HepG2 (cell line): ENCODE data around the gene CMIP. TPM values are rescaled to one million over a fixed set of nuclear protein-coding genes. Genes with fewer than 3 reads are reported as not detected.
A peak's percentile ranks its signal among the peaks of the same experiment; 100 is the strongest.

Source experiments
- ATAC-seq: fragments of 200-7000 bp; cut with Tn5 transposase; 3 replicates; pipeline ENCODE4 v1.9.1; 2020; ENCODE audit warnings: mild to moderate bottlenecking, moderate library complexity
- BruUV-seq: library from RNA; stranded (reverse); fragments of 400-500 nt; replicated peaks from 2 replicates; lab custom pipeline; 2021; lab: Mats Ljungman, UMichigan
- CTCF ChIA-PET: fragments of 300-600 bp; formaldehyde crosslinking; extraction: SDS; loops from one replicate; lab custom pipeline; 2021; ENCODE audit warnings: low total read pairs, inconsistent platforms, low intra/inter-chr PET ratio; lab: Yijun Ruan, JAX
- POLR2A ChIA-PET: fragments of 350-600 bp; sonication (Branson Sonifier 250); formaldehyde crosslinking; loops from one replicate; lab custom pipeline; 2020; ENCODE audit warnings: antibody characterized with exemption, inconsistent platforms; lab: Yijun Ruan, JAX
- DNase-seq: peaks from one replicate; pipeline ENCODE4 v3.0.0-alpha.2; 2015; ENCODE audit warnings: low spot score
- FAIRE-seq: peaks from 3 replicates; lab custom pipeline; 2011; peaks lifted over from hg19 to GRCh38; lab: Jason Lieb, UNC
- H2AFZ ChIP-seq: one replicate; pipeline ENCODE4 v1.6.1; 2011; ENCODE audit warnings: low read length, inconsistent platforms
- H3K27ac ChIP-seq: fragments of 300-600 bp; 3 replicates; pipeline ENCODE4 v1.8.0; 2011; ENCODE audit warnings: mixed run types, mild to moderate bottlenecking, mixed read lengths, low read length, inconsistent platforms; ENCODE audit not compliant: insufficient read depth; ENCODE audit errors: extremely low read length
- H3K27me3 ChIP-seq, 2 experiments: fragments of 200-600 bp in 1 of 2; 2 replicates in 1 of 2; 3 replicates in 1 of 2; pipeline versions ENCODE4 v1.6.0 to v1.8.0; 2011; ENCODE audit warnings: low read length in 2 of 2, mild to moderate bottlenecking in 2 of 2, moderate library complexity in 2 of 2, inconsistent platforms in 1 of 2; ENCODE audit not compliant: insufficient read depth in 2 of 2, control insufficient read depth in 1 of 2
- H3K36me3 ChIP-seq, 2 experiments: fragments of 200-600 bp in 1 of 2; replicated peaks in 1 of 2; 2 replicates in 1 of 2; 3 replicates in 1 of 2; pipeline versions ENCODE4 v1.5.1 to v1.8.0; 2011; ENCODE audit warnings: low read length in 2 of 2, inconsistent platforms in 1 of 2; ENCODE audit not compliant: insufficient read depth in 2 of 2, control insufficient read depth in 1 of 2
- H3K4me1 ChIP-seq: 2 replicates; pipeline ENCODE4 v1.5.1; 2012; ENCODE audit warnings: low read length, inconsistent platforms; ENCODE audit not compliant: insufficient read depth
- H3K4me2 ChIP-seq: 2 replicates; pipeline ENCODE4 v1.6.0; 2011; ENCODE audit warnings: low read depth, low read length, inconsistent platforms
- H3K4me3 ChIP-seq, 3 experiments: fragments of 200-600 bp in 1 of 3; sonication (generic), shearing (Covaris generic) in 1 of 3; replicated peaks in 1 of 3; 2 replicates each; pipeline ENCODE4 v1.5.1; 2011 to 2016; ENCODE audit warnings: low read length in 3 of 3, inconsistent platforms in 2 of 3, low read depth in 2 of 3, mild to moderate bottlenecking in 2 of 3, control low read depth in 1 of 3, mixed read lengths in 1 of 3; ENCODE audit not compliant: insufficient read depth in 1 of 3
- H3K79me2 ChIP-seq: one replicate; pipeline ENCODE4 v1.6.1; 2011; ENCODE audit warnings: low read length, inconsistent platforms; ENCODE audit not compliant: insufficient read depth
- H3K9ac ChIP-seq: 2 replicates; pipeline ENCODE4 v1.6.0; 2011; ENCODE audit warnings: mild to moderate bottlenecking, low read depth, low read length, inconsistent platforms; ENCODE audit not compliant: insufficient read depth
- H3K9me3 ChIP-seq: 2 replicates; pipeline ENCODE4 v1.5.1; 2012; ENCODE audit warnings: mild to moderate bottlenecking, low read length
- H4K20me1 ChIP-seq: 2 replicates; pipeline ENCODE4 v1.6.0; 2011; ENCODE audit warnings: inconsistent platforms, mild to moderate bottlenecking, low read length, moderate library complexity; ENCODE audit not compliant: insufficient read depth
- FOXK1 ChIP-seq: sonication (generic); formaldehyde crosslinking; IDR thresholded peaks from 2 replicates; pipeline ENCODE4 v1.4.0; 2020; ENCODE audit warnings: low read depth, missing genetic modification reagents, borderline replicate concordance
- FOXK2 ChIP-seq: fragments of 450-650 bp; IDR thresholded peaks from 2 replicates; pipeline ENCODE4 v1.6.1; 2016
- MXD1 ChIP-seq: sonication (generic); formaldehyde crosslinking; IDR thresholded peaks from 2 replicates; pipeline ENCODE4 v1.4.0; 2020; ENCODE audit warnings: mild to moderate bottlenecking, missing genetic modification reagents
- NFYC ChIP-seq: IDR thresholded peaks from 2 replicates; pipeline ENCODE4 v1.6.1; 2016; ENCODE audit warnings: missing genetic modification reagents, missing compliant biosample characterization
- TERF1 ChIP-seq: sonication (generic); formaldehyde crosslinking; IDR thresholded peaks from 2 replicates; pipeline ENCODE4 v1.8.0; 2022; ENCODE audit warnings: mild to moderate bottlenecking, missing genetic modification reagents, moderate library complexity
- YEATS2 ChIP-seq: sonication (generic); formaldehyde crosslinking; IDR thresholded peaks from 2 replicates; pipeline ENCODE4 v1.4.0; 2020; ENCODE audit warnings: missing genetic modification reagents, borderline replicate concordance
- ZNF138 ChIP-seq: sonication (generic); formaldehyde crosslinking; IDR thresholded peaks from 2 replicates; pipeline ENCODE4 v1.5.0; 2020; ENCODE audit warnings: mild to moderate bottlenecking, low read depth, missing genetic modification reagents
- ZNF251 ChIP-seq: sonication (generic); formaldehyde crosslinking; IDR thresholded peaks from 2 replicates; pipeline ENCODE4 v1.9.0; 2021; ENCODE audit warnings: mild to moderate bottlenecking, missing genetic modification reagents
- ZNF446 ChIP-seq: sonication (generic); formaldehyde crosslinking; IDR thresholded peaks from 2 replicates; pipeline ENCODE4 v1.5.0; 2020; ENCODE audit warnings: mild to moderate bottlenecking, missing genetic modification reagents
- ZNF644 ChIP-seq: IDR thresholded peaks from 2 replicates; pipeline ENCODE4 v1.6.1; 2016; ENCODE audit warnings: low read depth
- ZNF687 ChIP-seq: sonication (generic); formaldehyde crosslinking; IDR thresholded peaks from 2 replicates; pipeline ENCODE4 v1.5.1; 2020; ENCODE audit warnings: mild to moderate bottlenecking, missing genetic modification reagents, moderate library complexity
- ZNF740 ChIP-seq: sonication (generic); formaldehyde crosslinking; IDR thresholded peaks from 2 replicates; pipeline ENCODE4 v1.4.0; 2020; ENCODE audit warnings: missing genetic modification reagents
- WGBS: methylation state at CpG from one replicate; pipeline ENCODE4 v1.1.6; 2017; ENCODE audit warnings: low lambda C conversion rate; 5-methylcytosine and 5-hydroxymethylcytosine counted together
- in situ Hi-C: cut with HindIII; loops from 2 replicates; pipeline ENCODE4 v1.10.0; 2017; ENCODE audit warnings: low pct_unique_long_range_greater_than_20kb; ENCODE audit not compliant: extremely low pct_ligation_motif_present
- intact Hi-C: fragments of 100-400 bp; cut with micrococcal nuclease; formaldehyde crosslinking; loops from one replicate; pipeline ENCODE4 v1.10.0; 2022; ENCODE audit not compliant: unreplicated experiment
- polyA plus RNA-seq, 8 experiments: library from polyadenylated mRNA; depleted of rRNA in 3 of 8; stranded (reverse) in 7 of 8; unstranded in 1 of 8; fragments of >200 nt; fragmentation: Illumina TruSeq in 4 of 8; extraction: Trizol in 4 of 8; gene quantifications; 2 replicates each; pipeline versions ENCODE4 v1.2.1 to v1.2.3, GENCODE V29; 2011 to 2016; ENCODE audit warnings: low read depth in 4 of 8, missing spikeins in 1 of 8, mixed read lengths in 1 of 8; ENCODE audit not compliant: insufficient read depth in 1 of 8
- total RNA-seq, 5 experiments: library from RNA; depleted of rRNA; stranded (reverse); fragments of >200 nt; fragmentation: Illumina TruSeq; extraction: Trizol; gene quantifications; 2 replicates each; pipeline ENCODE4 v1.2.3, GENCODE V29; 2016; ENCODE audit warnings: low read depth in 1 of 5
- TF ChIP-seq, protein P1 (sequence below): sonication (generic); formaldehyde crosslinking; IDR thresholded peaks from 2 replicates; pipeline ENCODE4 v1.8.0; 2023; ENCODE audit warnings: mild to moderate bottlenecking, missing genetic modification reagents

The CMIP gene
- total and polyA plus RNA-seq, 2 of the 13 experiments (the other 11 are each of a cell fraction or from before 2014, with no cell fraction given): 10.9 to 18.1 TPM

DNA sequence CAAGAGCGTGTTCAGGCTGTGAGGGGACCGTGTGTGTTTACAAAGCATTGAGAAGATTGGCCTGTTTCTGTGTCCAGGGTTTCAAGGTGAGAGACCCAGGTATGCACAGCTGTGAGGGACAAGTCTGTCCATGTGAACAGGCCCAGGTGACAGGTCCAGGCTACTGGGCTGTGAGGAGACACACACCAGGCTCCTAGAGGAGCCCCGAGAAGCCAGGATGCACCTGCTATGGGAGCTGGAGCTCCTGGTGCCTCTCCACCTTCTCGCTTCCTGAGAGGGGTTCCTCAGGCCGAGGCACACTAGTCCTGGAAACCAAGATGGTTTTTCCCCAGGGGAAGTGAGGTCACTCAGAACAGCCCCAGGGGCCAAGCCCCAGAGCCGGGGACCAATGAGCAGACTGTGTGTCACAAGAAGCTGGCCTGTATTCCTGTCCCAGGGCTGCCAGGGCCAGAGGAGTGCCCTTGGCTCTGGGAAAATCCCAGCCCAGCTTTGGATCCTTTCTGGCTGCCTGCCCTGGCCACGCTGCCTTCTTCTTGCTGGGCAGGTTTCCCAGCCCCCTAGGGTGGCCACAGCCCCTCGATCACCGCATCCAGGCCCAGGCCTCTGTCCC lies 181.0 kb downstream of the CMIP start:
- Histone ChIP-seq H3K4me2 (peak overlapping the region; percentile 55), H3K27ac (peak overlapping the region; percentile 82), H3K36me3 (peaks cover 28 to 51% of the 10 kb centered on the region in 2 experiments), H4K20me1 (peaks cover 44% of the 10 kb centered on the region; the same call in 1 of the 2 replicates), H3K9ac (peak overlapping the region; percentile 48), H3K9me3 (no peaks in the 10 kb centered on the region), H2AFZ (no peak overlapping the region), H3K27me3 (no peaks in the 10 kb centered on the region), H3K4me3 (no peak overlapping the region), H3K79me2 (peaks cover 22% of the 10 kb centered on the region), H3K4me1 (peaks cover 41% of the 10 kb centered on the region)
- ATAC-seq: peak; percentile 3
- CTCF ChIA-PET: no interaction called here
- no TSS peak for BruUV-seq
- POLR2A ChIA-PET: interaction anchor here (0.5 kb wide), 1 partner anchor 187 kb away, joined by 5 read pairs; no protein-coding TSS in a partner anchor
- intact Hi-C loops: no loop called here
- FAIRE-seq: no peak
- WGBS: 93% methylated on average over 8 of the region's 9 CpGs
- DNase-seq: no peak
- in situ Hi-C loops: no loop called here
- TF ChIP-seq FOXK2: no peak
- no peak for TF ChIP-seq ZNF251 (CRISPR knock-in tag)
- TF ChIP-seq, protein P1, sequence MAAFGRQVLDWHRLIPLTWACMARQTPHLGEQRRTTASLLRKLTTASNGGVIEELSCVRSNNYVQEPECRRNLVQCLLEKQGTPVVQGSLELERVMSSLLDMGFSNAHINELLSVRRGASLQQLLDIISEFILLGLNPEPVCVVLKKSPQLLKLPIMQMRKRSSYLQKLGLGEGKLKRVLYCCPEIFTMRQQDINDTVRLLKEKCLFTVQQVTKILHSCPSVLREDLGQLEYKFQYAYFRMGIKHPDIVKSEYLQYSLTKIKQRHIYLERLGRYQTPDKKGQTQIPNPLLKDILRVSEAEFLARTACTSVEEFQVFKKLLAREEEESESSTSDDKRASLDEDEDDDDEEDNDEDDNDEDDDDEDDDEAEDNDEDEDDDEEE (CRISPR knock-in tag): 0 out of 2 replicates have a peak, but pooled peaks have one; percentile 43
- peak; percentile 64 for TF ChIP-seq ZNF687 (CRISPR knock-in tag)
- TF ChIP-seq TERF1 (CRISPR knock-in tag): 0 out of 2 replicates have a peak, but pooled peaks have one; percentile 4
- no peak for TF ChIP-seq YEATS2
- no peak for TF ChIP-seq FOXK1 (CRISPR knock-in tag)
- TF ChIP-seq ZNF446 (CRISPR knock-in tag): peak; percentile 63; the same call in 1 of the 2 replicates
- 0 out of 2 replicates have a peak, but pooled peaks have one; percentile 64 for TF ChIP-seq MXD1 (CRISPR knock-in tag)
- no peak for TF ChIP-seq NFYC
- no peak for TF ChIP-seq ZNF740 (CRISPR knock-in tag)
- 0 out of 2 replicates have a peak, but pooled peaks have one; percentile 45 for TF ChIP-seq ZNF138 (CRISPR knock-in tag)
- no peak for TF ChIP-seq ZNF644
